Heart right ventricle (tissue), 16 donors: Measurements from ENCODE around the gene TCIRG1. TPM values are rescaled to one million over a fixed set of nuclear protein-coding genes. Genes with fewer than 3 reads are reported as not detected.
A peak's percentile ranks its signal among the peaks of the same experiment; 100 is the strongest.

Source experiments
- ATAC-seq, 8 donors: fragments of 200-7000 bp; cut with Tn5 transposase; one replicate each; pipeline ENCODE4 v1.9.1; 2020; ENCODE audit warnings: mild to moderate bottlenecking in 8 of 8, moderate library complexity in 8 of 8, moderate number of reproducible peaks in 1 of 8
- DNase-seq, 2 donors: peaks; one replicate each; pipeline ENCODE4 v3.0.0-alpha.2; 2020
- H3K27ac ChIP-seq, 10 donors: fragments of 200-600 bp; sonication (generic) in 2 of 10; one replicate each; pipeline versions ENCODE4 v1.5.0 to v1.8.0; 2020 to 2022; ENCODE audit warnings: mild to moderate bottlenecking in 3 of 10
- H3K27me3 ChIP-seq, 7 donors: fragments of 200-600 bp; one replicate each; pipeline ENCODE4 v1.8.0; 2021 to 2022; ENCODE audit warnings: mild to moderate bottlenecking in 2 of 7
- H3K36me3 ChIP-seq, 9 donors: fragments of 200-600 bp; sonication (generic) in 1 of 9; one replicate each; pipeline versions ENCODE4 v1.5.0 to v1.8.0; 2020 to 2022; ENCODE audit warnings: mild to moderate bottlenecking in 2 of 9
- H3K4me1 ChIP-seq, 9 donors: fragments of 200-600 bp; sonication (generic) in 1 of 9; one replicate each; pipeline versions ENCODE4 v1.5.0 to v1.8.0; 2020 to 2022; ENCODE audit warnings: mild to moderate bottlenecking in 4 of 9
- H3K4me3 ChIP-seq, 10 donors: fragments of 200-600 bp; sonication (generic) in 2 of 10; one replicate each; pipeline versions ENCODE4 v1.5.0 to v1.8.0; 2020 to 2022; ENCODE audit warnings: mild to moderate bottlenecking in 7 of 10, moderate library complexity in 2 of 10
- H3K9me3 ChIP-seq, 11 donors: fragments of 200-600 bp in 10 of 11; sonication (generic) in 2 of 11; one replicate each; pipeline versions ENCODE4 v1.5.0 to v1.8.0; 2013 to 2022; ENCODE audit warnings: mild to moderate bottlenecking in 2 of 11, control low read depth in 1 of 11, moderate library complexity in 1 of 11
- WGBS, 2 donors: extraction: QIAGEN DNeasy Blood & Tissue Kit; methylation state at CpG; one replicate each; pipeline ENCODE4 v1.1.7; 2013; ENCODE audit warnings: inconsistent platforms in 1 of 2; 5-methylcytosine and 5-hydroxymethylcytosine counted together
- intact Hi-C, 10 donors: fragments of 100-400 bp; cut with DNase I; formaldehyde crosslinking; loops; one replicate each; pipeline versions ENCODE4 v1.11.1 to v1.14.2; 2022
- polyA plus RNA-seq, 2 donors: library from polyadenylated mRNA; stranded (reverse); fragments of 200-250 nt; gene quantifications; one replicate each; pipeline ENCODE4 v1.2.3, GENCODE V29; 2013
- total RNA-seq, 10 donors: library from RNA; stranded (reverse); fragmentation: NEBNext Ultra II Directional in 3 of 10; extraction: Animal tissue kit (Norgen Biotek cat#: 25700) in 3 of 10; gene quantifications; one replicate each; pipeline versions ENCODE4 v1.2.1 to v1.2.4, GENCODE V29; 2021 to 2023
- TF ChIP-seq, protein P1 (sequence below), 9 donors: fragments of 200-600 bp; sonication (generic) in 2 of 9; IDR thresholded peaks; one replicate each; pipeline versions ENCODE4 v1.5.0 to v1.8.0; 2021 to 2022; ENCODE audit warnings: antibody characterized with exemption in 9 of 9, mild to moderate bottlenecking in 5 of 9, moderate library complexity in 1 of 9
- donor health status: Arrhythmogenic right ventricular cardiomyopathy.
- donor health status: ischemic (EF 13 %, LVEDD 7.1; RV severe dilation, severe dysfunction).
- donor health status: healthy with polysubstance abuse.
- donor health status: DM: no; HTN: yes; CAD: no.
- donor health status: DM: no; HTN: no; CAD: no.
- donor health status: ischemic (EF 25% LVEDD 6.9; RV normal size, moderate dysfunction).
- donor health status: ischemic (EF 25% LVEDD 5.7; RV mildly dilated, moderate dysfunction).
- donor health status: healthy.
- donor health status: DM: yes; HTN: yes; CAD: no.
- donor health status: Ischemic cardiomyopathy.
- donor health status: ischemic (EF 35%, LVEDD 5.7; RV mildly dilated, moderate dysfunction).
- donor health status: nonischemic (EF 11% LVEDD 7.7; RV severe dilation, severe dysfunction).
- donor health status: DM: yes; HTN: yes; CAD: no.
- donor health status: PGD.
- donor health status: ischemic (EF 29% LVEDD 5.4; RV normal size, mild dysfunction).
- donor health status: nonischemic (EF 23%, LVEDD 6.1; RV moderate dilation, normal function).

TCIRG1 gene
- total and polyA plus RNA-seq, 12 donors, result 7.9 to 91.4 (median 15.1) TPM

DNA sequence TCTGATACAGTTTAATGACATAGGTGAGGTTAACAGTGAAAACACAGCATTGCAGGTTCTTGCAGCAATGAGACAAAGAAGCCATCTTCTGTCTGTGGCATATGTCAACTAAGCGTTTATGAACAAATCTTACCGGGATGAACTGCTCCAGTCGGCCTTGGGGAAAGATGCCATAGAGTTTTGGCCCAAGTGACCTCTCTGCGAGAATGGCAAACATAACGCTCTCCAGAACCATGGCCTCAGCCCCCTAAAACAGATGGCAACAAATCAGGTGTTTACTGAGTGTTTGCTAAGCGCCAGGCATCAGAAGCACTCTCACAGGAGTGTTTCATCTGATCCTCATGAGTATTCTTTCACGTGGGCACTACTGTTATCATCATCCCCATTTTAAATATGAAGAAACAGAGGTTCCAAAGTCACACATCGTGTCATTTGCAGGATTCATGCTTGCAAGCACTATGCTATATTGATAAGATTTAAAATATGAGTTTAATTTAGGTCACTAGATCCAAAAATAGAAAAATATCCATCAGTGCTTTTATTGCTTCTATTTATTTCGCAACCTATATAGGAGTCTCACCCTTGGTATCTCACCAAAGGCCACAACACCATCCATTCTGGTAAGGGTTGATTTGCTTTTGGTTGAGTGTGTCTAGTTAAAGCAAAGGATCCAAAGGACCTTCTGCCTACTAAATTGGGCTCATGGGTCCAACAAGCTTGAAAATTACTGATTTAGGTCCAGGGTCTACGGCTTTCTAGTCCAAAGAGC is 35.9 kb downstream of the TCIRG1 start:
- DNase-seq (no peak), ATAC-seq (no peak)
- Histone ChIP-seq H3K4me3 (no peak overlapping the region), H3K4me1 (peaks cover 0 to 11% (median 0%) of the 10 kb centered on the region in 9 donors), H3K27me3 (no peaks in the 10 kb centered on the region), H3K36me3 (peaks cover 0 to 56% (median 20%) of the 10 kb centered on the region in 9 donors), H3K9me3 (no peaks in the 10 kb centered on the region), H3K27ac (no peak overlapping the region)
- intact Hi-C loops, result loop anchor here in 3 of 10 donors (5.0 to 10.0 kb wide), 2 partner anchors 130 to 133 kb away; no protein-coding TSS in a partner anchor
- TF ChIP-seq, protein P1, sequence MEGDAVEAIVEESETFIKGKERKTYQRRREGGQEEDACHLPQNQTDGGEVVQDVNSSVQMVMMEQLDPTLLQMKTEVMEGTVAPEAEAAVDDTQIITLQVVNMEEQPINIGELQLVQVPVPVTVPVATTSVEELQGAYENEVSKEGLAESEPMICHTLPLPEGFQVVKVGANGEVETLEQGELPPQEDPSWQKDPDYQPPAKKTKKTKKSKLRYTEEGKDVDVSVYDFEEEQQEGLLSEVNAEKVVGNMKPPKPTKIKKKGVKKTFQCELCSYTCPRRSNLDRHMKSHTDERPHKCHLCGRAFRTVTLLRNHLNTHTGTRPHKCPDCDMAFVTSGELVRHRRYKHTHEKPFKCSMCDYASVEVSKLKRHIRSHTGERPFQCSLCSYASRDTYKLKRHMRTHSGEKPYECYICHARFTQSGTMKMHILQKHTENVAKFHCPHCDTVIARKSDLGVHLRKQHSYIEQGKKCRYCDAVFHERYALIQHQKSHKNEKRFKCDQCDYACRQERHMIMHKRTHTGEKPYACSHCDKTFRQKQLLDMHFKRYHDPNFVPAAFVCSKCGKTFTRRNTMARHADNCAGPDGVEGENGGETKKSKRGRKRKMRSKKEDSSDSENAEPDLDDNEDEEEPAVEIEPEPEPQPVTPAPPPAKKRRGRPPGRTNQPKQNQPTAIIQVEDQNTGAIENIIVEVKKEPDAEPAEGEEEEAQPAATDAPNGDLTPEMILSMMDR (IDR thresholded peaks at IDR 0.05), result no peak
- 77 to 78% methylated on average over 10 of the region's 10 CpGs for WGBS, 2 donors

GRCh38 chr11:68076371-68077042 is 37.7 kb downstream of the TCIRG1 start:
- no peak for ATAC-seq
- 84 to 86% methylated on average over 11 of the region's 11 CpGs for WGBS, 2 donors

DNA sequence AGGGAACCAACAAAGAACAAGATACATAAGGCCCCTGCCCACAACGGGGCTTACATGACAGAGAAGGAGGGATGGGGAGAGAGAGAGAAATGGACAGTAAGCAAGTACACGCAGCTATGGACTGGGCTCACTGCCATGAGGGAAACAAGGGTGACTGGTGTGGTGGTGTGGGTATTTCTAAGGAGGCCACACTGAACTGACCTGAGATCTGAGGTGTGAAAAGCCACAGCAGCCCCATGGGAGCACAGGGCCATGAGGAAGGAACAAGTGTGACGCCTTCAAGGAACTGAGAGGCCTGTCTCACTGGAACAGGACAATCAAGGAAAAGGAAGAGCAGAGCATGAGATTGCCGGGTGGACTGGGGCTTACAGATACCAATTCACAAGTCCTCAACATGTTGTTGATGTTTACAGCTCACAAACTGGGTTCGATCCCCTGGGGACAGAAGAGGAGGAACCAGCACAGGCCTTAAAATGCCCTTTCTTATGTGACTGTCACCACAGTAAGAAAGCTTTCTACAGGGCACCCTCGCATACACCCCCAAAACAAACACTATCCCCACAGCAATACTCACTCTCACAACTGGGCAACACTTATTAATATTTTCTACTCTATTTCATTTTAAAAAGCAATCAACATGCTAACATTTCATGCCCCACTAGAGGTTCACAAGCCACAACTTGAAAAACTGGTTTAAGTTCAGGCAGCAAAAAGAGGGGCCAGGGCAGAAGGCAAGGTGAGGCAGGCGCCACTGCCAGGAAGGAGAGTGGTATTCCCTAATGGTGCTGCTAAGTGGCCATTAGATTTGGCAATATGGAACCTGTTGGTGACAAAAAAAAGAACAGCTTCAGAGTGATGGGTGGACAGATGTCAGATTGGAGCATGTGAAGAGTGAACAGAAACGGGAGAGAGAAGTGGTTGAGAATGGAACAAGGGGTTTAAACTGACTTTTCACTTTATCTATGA is 39.1 kb downstream of the TCIRG1 start:
- Histone ChIP-seq H3K27ac (no peak overlapping the region), H3K4me1 (peaks cover 0 to 11% (median 0%) of the 10 kb centered on the region in 9 donors), H3K36me3 (peaks cover 0 to 43% (median 8%) of the 10 kb centered on the region in 9 donors), H3K9me3 (no peaks in the 10 kb centered on the region), H3K4me3 (no peak overlapping the region), H3K27me3 (no peaks in the 10 kb centered on the region)
- DNase-seq, result no peak
- TF ChIP-seq, protein P1 (IDR thresholded peaks at IDR 0.05), result no peak
- 73 to 75% methylated on average over 8 of the region's 8 CpGs for WGBS, 2 donors
- intact Hi-C loops, result loop anchor here in 3 of 10 donors (5.0 to 10.0 kb wide), 2 partner anchors 127 to 129 kb away; no protein-coding TSS in a partner anchor
- peak in 3 of 8 donors; percentile 35 to 63 (median 52) for ATAC-seq

More at GRCh38 chr11:68076371-68077042, 37.7 kb downstream of the TCIRG1 start:
- no peak overlapping the region for H3K27ac ChIP-seq
- intact Hi-C loops, result loop anchor here in 3 of 10 donors (5.0 to 10.0 kb wide), 2 partner anchors 128 to 131 kb away; no protein-coding TSS in a partner anchor
- no peak for DNase-seq
- H3K36me3 ChIP-seq, result peaks cover 0 to 56% (median 8%) of the 10 kb centered on the region in 9 donors
- no peak overlapping the region for H3K4me3 ChIP-seq
- TF ChIP-seq, protein P1 (IDR thresholded peaks at IDR 0.05), result peak in 7 of 9 donors; percentile 5 to 32 (median 16)
- H3K27me3 ChIP-seq, result no peaks in the 10 kb centered on the region
- peaks cover 0 to 11% (median 0%) of the 10 kb centered on the region in 9 donors for H3K4me1 ChIP-seq
- H3K9me3 ChIP-seq, result no peaks in the 10 kb centered on the region
